CD4-positive, alpha-beta T cell (primary cell): ENCODE measurements around the gene VAT1L. TPM values are rescaled to one million over a fixed set of nuclear protein-coding genes. Genes with fewer than 3 reads are reported as not detected.

ENCODE experiments used
- ATAC-seq: fragments of 200-7000 bp; cut with Tn5 transposase; one replicate; pipeline ENCODE4 v1.10.0; 2022; ENCODE audit warnings: mild to moderate bottlenecking; ENCODE audit not compliant: poor library complexity
- CTCF ChIA-PET: fragments of 350-600 bp; sonication (Branson Sonifier 250); formaldehyde crosslinking; loops from one replicate; lab custom pipeline; 2021; ENCODE audit warnings: antibody characterized with exemption, inconsistent platforms; lab: Charles Lee
- POLR2A ChIA-PET: fragments of 350-600 bp; sonication (Branson Sonifier 250); formaldehyde crosslinking; loops from one replicate; lab custom pipeline; 2021; ENCODE audit warnings: antibody characterized with exemption, inconsistent platforms; lab: Charles Lee
- DNase-seq, 14 experiments: peaks; one replicate each; pipeline ENCODE4 v3.0.0-alpha.2; 2013 to 2020; ENCODE audit warnings: mixed read lengths in 2 of 14
- H3K27ac ChIP-seq, 2 donors: one replicate each; pipeline versions ENCODE4 v1.5.1 to v1.7.0; 2013; ENCODE audit warnings: low read length in 2 of 2, low read depth in 1 of 2, mild to moderate bottlenecking in 1 of 2
- H3K27me3 ChIP-seq, 2 experiments: 1 replicate in 1 of 2; 2 replicates in 1 of 2; pipeline versions ENCODE4 v1.6.1 to v1.7.0; 2013; ENCODE audit warnings: low read length in 2 of 2, control low read depth in 1 of 2, mild to moderate bottlenecking in 1 of 2, moderate library complexity in 1 of 2; ENCODE audit not compliant: insufficient read depth in 2 of 2, control insufficient read depth in 1 of 2
- H3K36me3 ChIP-seq: one replicate; pipeline ENCODE4 v1.6.1; 2013; ENCODE audit warnings: low read length, control low read depth; ENCODE audit not compliant: insufficient read depth
- H3K4me1 ChIP-seq: one replicate; pipeline ENCODE4 v1.6.1; 2013; ENCODE audit warnings: low read length, control low read depth; ENCODE audit not compliant: insufficient read depth
- H3K4me3 ChIP-seq: one replicate; pipeline ENCODE4 v1.5.1; 2013; ENCODE audit warnings: mild to moderate bottlenecking, low read length, moderate library complexity
- H3K9me3 ChIP-seq, 2 experiments: 1 replicate in 1 of 2; 2 replicates in 1 of 2; pipeline versions ENCODE4 v1.6.1 to v1.7.0; 2013; ENCODE audit warnings: low read length in 2 of 2, mild to moderate bottlenecking in 2 of 2, control low read depth in 1 of 2, moderate library complexity in 1 of 2; ENCODE audit not compliant: control insufficient read depth in 1 of 2, insufficient read depth in 1 of 2
- H3K27ac Mint-ChIP-seq: one replicate; pipeline ENCODE4 v1.8.0; 2020; ENCODE audit warnings: mixed read lengths
- H3K27me3 Mint-ChIP-seq: one replicate; pipeline ENCODE4 v1.8.0; 2021; ENCODE audit warnings: mixed read lengths
- H3K36me3 Mint-ChIP-seq: one replicate; pipeline ENCODE4 v1.8.0; 2021; ENCODE audit warnings: low read depth, mixed read lengths
- H3K4me1 Mint-ChIP-seq: one replicate; pipeline ENCODE4 v1.8.0; 2021; ENCODE audit warnings: low read depth, mixed read lengths
- H3K4me3 Mint-ChIP-seq: one replicate; pipeline ENCODE4 v1.8.0; 2020; ENCODE audit warnings: mild to moderate bottlenecking, mixed read lengths
- H3K9me3 Mint-ChIP-seq: one replicate; pipeline ENCODE4 v1.8.0; 2020; ENCODE audit warnings: mixed read lengths
- CTCF ChIP-seq: fragments of 200-600 bp; IDR thresholded peaks from one replicate; pipeline ENCODE4 v1.8.0; 2022; ENCODE audit warnings: antibody characterized with exemption, mild to moderate bottlenecking
- intact Hi-C, 2 experiments: fragments of 100-400 bp; cut with DNase I in 1 of 2; cut with micrococcal nuclease in 1 of 2; formaldehyde crosslinking; loops; one replicate each; pipeline versions ENCODE4 v1.15.1 to v1.9.0; 2023 to 2025; cut with DNase I, micrococcal nuclease
- total RNA-seq, 174 experiments: library from RNA in 2 of 174; stranded (reverse) in 2 of 174; gene quantifications; one replicate each; pipeline ENCODE4 v1.2.3 and lab custom pipeline; 2021 to 2026

The VAT1L gene
- total RNA-seq, 2 experiments from 2014 or later, result not detected

- Histone ChIP-seq H3K4me3 (no peak overlapping the region), H3K9me3 (no peaks in the 10 kb centered on the region), H3K27ac (no peak overlapping the region), H3K4me1 (no peaks in the 10 kb centered on the region), H3K27me3 (peaks cover 0 to 9% of the 10 kb centered on the region in 2 experiments), H3K36me3 (no peaks in the 10 kb centered on the region)
- Mint-ChIP-seq H3K4me3 (no peak overlapping the region), H3K36me3 (no peaks in the 10 kb centered on the region), H3K4me1 (no peaks in the 10 kb centered on the region), H3K27me3 (peaks cover 11% of the 10 kb centered on the region), H3K9me3 (no peaks in the 10 kb centered on the region), H3K27ac (no peak overlapping the region)
- no peak for TF ChIP-seq CTCF
- CTCF ChIA-PET, result no interaction called here
- intact Hi-C loops, result no loop called here
- no peak for ATAC-seq
- POLR2A ChIA-PET, result no interaction called here
- no peak for DNase-seq
Measured at GRCh38 chr16:77925531-77925930, 137.2 kb downstream of the VAT1L start.

DNA sequence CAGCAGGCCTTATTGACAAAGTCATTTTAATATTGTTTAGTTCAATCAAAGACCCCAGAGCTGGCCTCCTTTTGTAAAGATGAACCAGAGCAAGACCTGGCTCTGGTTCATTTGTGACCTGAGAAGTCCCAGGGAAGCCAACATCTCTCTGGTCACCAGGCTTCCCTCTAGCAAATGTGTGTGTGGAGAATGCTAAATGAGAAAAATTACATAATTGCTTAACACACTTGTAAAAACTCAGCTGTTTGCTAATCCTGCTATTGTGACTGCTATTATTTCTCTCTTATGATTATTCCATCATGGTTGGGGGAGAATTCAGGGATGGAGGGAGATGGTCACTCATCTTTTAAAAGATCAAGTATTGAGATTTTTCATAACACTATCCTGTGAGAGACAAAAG, 139.7 kb downstream of the VAT1L start:
- no peaks in the 10 kb centered on the region for H3K9me3 Mint-ChIP-seq
- H3K4me1 ChIP-seq, result no peaks in the 10 kb centered on the region

GRCh38 chr16:77929004-77929403, 140.6 kb downstream of the VAT1L start:
- no peak for ATAC-seq

More for the DNA sequence above, 139.7 kb downstream of the VAT1L start:
- no peaks in the 10 kb centered on the region for H3K36me3 ChIP-seq
- no peak for DNase-seq
- no peaks in the 10 kb centered on the region for H3K9me3 ChIP-seq
- no peak for TF ChIP-seq CTCF
- ChIA-PET CTCF (no interaction called here), POLR2A (no interaction called here)
- ATAC-seq, result no peak
- peaks cover 0 to 9% of the 10 kb centered on the region in 2 experiments for H3K27me3 ChIP-seq
- intact Hi-C loops, result no loop called here
- Mint-ChIP-seq H3K4me1 (no peaks in the 10 kb centered on the region), H3K27ac (no peak overlapping the region), H3K36me3 (no peaks in the 10 kb centered on the region), H3K27me3 (peaks cover 15% of the 10 kb centered on the region), H3K4me3 (no peak overlapping the region)
- no peak overlapping the region for H3K27ac ChIP-seq
- H3K4me3 ChIP-seq, result no peak overlapping the region

More at GRCh38 chr16:77929004-77929403, 140.6 kb downstream of the VAT1L start:
- Histone ChIP-seq H3K4me1 (no peaks in the 10 kb centered on the region), H3K4me3 (no peak overlapping the region), H3K36me3 (no peaks in the 10 kb centered on the region), H3K9me3 (no peaks in the 10 kb centered on the region), H3K27me3 (peaks cover 0 to 9% of the 10 kb centered on the region in 2 experiments), H3K27ac (no peak overlapping the region)
- no peaks in the 10 kb centered on the region for H3K4me1 Mint-ChIP-seq
- H3K9me3 Mint-ChIP-seq, result no peaks in the 10 kb centered on the region
- CTCF ChIA-PET, result interaction anchor here (0.6 kb wide), 1 partner anchor 104 kb away, joined by 3 read pairs; no protein-coding TSS in a partner anchor
- no peak for TF ChIP-seq CTCF
- POLR2A ChIA-PET, result no interaction called here
- H3K27me3 Mint-ChIP-seq, result peaks cover 22% of the 10 kb centered on the region
- H3K27ac Mint-ChIP-seq, result no peak overlapping the region
- H3K36me3 Mint-ChIP-seq, result no peaks in the 10 kb centered on the region
- intact Hi-C loops, result no loop called here
- no peak overlapping the region for H3K4me3 Mint-ChIP-seq
- DNase-seq, result no peak
